Endodermal cell (in vitro differentiated cells): ENCODE results near the gene PIK3CD. TPM values are rescaled to one million over a fixed set of nuclear protein-coding genes. Genes with fewer than 3 reads are reported as not detected.

Experiments
- DNase-seq: peaks from one replicate; pipeline ENCODE4 v3.0.0-alpha.2; 2017
- H3K27ac ChIP-seq: 2 replicates; pipeline ENCODE4 v1.5.1; 2013; ENCODE audit warnings: mild to moderate bottlenecking, low read depth, low read length, moderate library complexity
- H3K27me3 ChIP-seq: 2 replicates; pipeline ENCODE4 v1.6.1; 2013; ENCODE audit warnings: mild to moderate bottlenecking, low read length, moderate library complexity; ENCODE audit not compliant: insufficient read depth, control insufficient read depth, poor library complexity, severe bottlenecking
- H3K36me3 ChIP-seq: 2 replicates; pipeline ENCODE4 v1.7.0; 2013; ENCODE audit warnings: mild to moderate bottlenecking, low read length, moderate library complexity; ENCODE audit not compliant: control insufficient read depth, insufficient read depth
- H3K4me1 ChIP-seq: one replicate; pipeline ENCODE4 v1.7.0; 2013; ENCODE audit warnings: low read length; ENCODE audit not compliant: control insufficient read depth, insufficient read depth
- H3K4me3 ChIP-seq: 2 replicates; pipeline ENCODE4 v1.5.1; 2013; ENCODE audit warnings: mild to moderate bottlenecking, low read length, moderate library complexity
- H3K9ac ChIP-seq: 2 replicates; pipeline ENCODE4 v1.6.1; 2013; ENCODE audit warnings: mild to moderate bottlenecking, low read length, moderate library complexity; ENCODE audit not compliant: poor library complexity, severe bottlenecking; ENCODE audit errors: extremely low read depth
- H3K9me3 ChIP-seq: 2 replicates; pipeline ENCODE4 v1.6.1; 2013; ENCODE audit warnings: mild to moderate bottlenecking, low read length, moderate library complexity; ENCODE audit not compliant: control insufficient read depth
- H3K27ac Mint-ChIP-seq: 2 replicates; pipeline ENCODE4 v1.8.0; 2020; ENCODE audit warnings: mixed read lengths
- H3K27me3 Mint-ChIP-seq: 2 replicates; pipeline ENCODE4 v1.8.0; 2021; ENCODE audit warnings: mild to moderate bottlenecking, mixed read lengths; ENCODE audit not compliant: insufficient read depth
- H3K36me3 Mint-ChIP-seq: 2 replicates; pipeline ENCODE4 v1.8.0; 2020; ENCODE audit warnings: low read depth, mixed read lengths
- H3K4me1 Mint-ChIP-seq: 2 replicates; pipeline ENCODE4 v1.8.0; 2020; ENCODE audit warnings: mixed read lengths
- H3K4me3 Mint-ChIP-seq: 2 replicates; pipeline ENCODE4 v1.8.0; 2020; ENCODE audit warnings: mild to moderate bottlenecking, moderate library complexity, mixed read lengths
- H3K9me3 Mint-ChIP-seq: 2 replicates; pipeline ENCODE4 v1.8.0; 2020; ENCODE audit warnings: mild to moderate bottlenecking, mixed read lengths
- CTCF ChIP-seq: fragments of 200-600 bp; sonication (generic); conservative IDR thresholded peaks from 2 replicates; pipeline ENCODE4 v1.5.0; 2021; ENCODE audit warnings: antibody characterized with exemption, mild to moderate bottlenecking
- WGBS, 2 experiments: methylation state at CpG; one replicate each; pipeline versions ENCODE4 v1.1.5 to v1.1.7; 2013; ENCODE audit warnings: missing lambda C conversion rate in 2 of 2, mixed read lengths in 1 of 2; ENCODE audit not compliant: insufficient coverage in 1 of 2, insufficient read length in 1 of 2; 5-methylcytosine and 5-hydroxymethylcytosine counted together
- total RNA-seq, 2 donors: library from RNA; stranded (reverse); fragmentation: NEBNext Ultra II Directional in 1 of 2; extraction: Animal tissue kit (Norgen Biotek cat#: 25700) in 1 of 2; gene quantifications; 2 replicates in 1 of 2; 3 replicates in 1 of 2; pipeline ENCODE4 v1.2.1, GENCODE V29; 2021

Gene PIK3CD
- total RNA-seq, 2 donors from 2014 or later, result 13.9 to 14.2 TPM

GRCh38 chr1:9652379-9653209, 1.1 kb downstream of the PIK3CD start:
- no peak overlapping the region for H3K27ac Mint-ChIP-seq
- H3K4me1 ChIP-seq, result no peaks in the 10 kb centered on the region

GRCh38 chr1:9653210-9653490, 1.6 kb downstream of the PIK3CD start:
- Histone ChIP-seq H3K9ac (no peak overlapping the region), H3K27ac (no peak overlapping the region), H3K36me3 (no peaks in the 10 kb centered on the region), H3K4me3 (no peak overlapping the region), H3K4me1 (no peaks in the 10 kb centered on the region), H3K27me3 (peaks cover 52% of the 10 kb centered on the region), H3K9me3 (no peaks in the 10 kb centered on the region)
- Mint-ChIP-seq H3K4me3 (no peak overlapping the region), H3K4me1 (peaks cover 2% of the 10 kb centered on the region), H3K36me3 (no peaks in the 10 kb centered on the region), H3K9me3 (no peaks in the 10 kb centered on the region), H3K27ac (no peak overlapping the region), H3K27me3 (peaks cover 54% of the 10 kb centered on the region)
- no peak for DNase-seq
- WGBS, 2 experiments, result 82 to 84% methylated on average over 4 to 11 of the region's 11 CpGs
- no peak for TF ChIP-seq CTCF

More at GRCh38 chr1:9652379-9653209, 1.1 kb downstream of the PIK3CD start:
- Histone ChIP-seq H3K9me3 (no peaks in the 10 kb centered on the region), H3K4me3 (peak overlapping the region; percentile 75), H3K9ac (no peak overlapping the region), H3K27me3 (peaks cover 52% of the 10 kb centered on the region), H3K27ac (no peak overlapping the region), H3K36me3 (no peaks in the 10 kb centered on the region)
- no peak for DNase-seq
- Mint-ChIP-seq H3K4me1 (peaks cover 2% of the 10 kb centered on the region), H3K27me3 (peaks cover 54% of the 10 kb centered on the region), H3K36me3 (no peaks in the 10 kb centered on the region), H3K4me3 (peak overlapping the region; percentile 60), H3K9me3 (no peaks in the 10 kb centered on the region)
- no peak for TF ChIP-seq CTCF
- WGBS, 2 experiments, result 19 to 21% methylated on average over 31 to 55 of the region's 55 CpGs

GRCh38 chr1:9653491-9654050, 2.0 kb downstream of the PIK3CD start:
- Mint-ChIP-seq H3K27me3 (peaks cover 54% of the 10 kb centered on the region), H3K27ac (no peak overlapping the region), H3K4me3 (no peak overlapping the region), H3K9me3 (no peaks in the 10 kb centered on the region), H3K4me1 (peaks cover 2% of the 10 kb centered on the region), H3K36me3 (no peaks in the 10 kb centered on the region)
- TF ChIP-seq CTCF, result no peak
- WGBS, 2 experiments, result 69 to 80% methylated on average over 6 to 10 of the region's 10 CpGs
- Histone ChIP-seq H3K9me3 (no peaks in the 10 kb centered on the region), H3K4me3 (no peak overlapping the region), H3K27me3 (peaks cover 52% of the 10 kb centered on the region), H3K36me3 (no peaks in the 10 kb centered on the region), H3K27ac (no peak overlapping the region), H3K4me1 (no peaks in the 10 kb centered on the region), H3K9ac (no peak overlapping the region)
- DNase-seq, result no peak
